Measurements from ENCODE around the gene TOX4.
A peak's percentile ranks its signal among the peaks of the same experiment; 100 is the strongest.

TOX4 gene

GRCh38 chr14:21476925-21477681 is at the start of gene TOX4, which contains the start of gene RAB2B:
Gene TOX4, plus strand, starts transcription at chr14:21477195. Its CDS starts 84 bp downstream, at chr14:21477279.
Gene RAB2B, minus strand, starts transcription at chr14:21476959. Its CDS starts 87 bp downstream, at chr14:21476872.
- TF ChIP-seq CTCF (IDR thresholded peaks at IDR 0.05): peak; percentile 88
- Mint-ChIP-seq H3K27me3 (ENCODE audit: low read depth, poor library complexity) (no peaks in the 10 kb centered on the region), H3K4me3 (peak within 1 kb of the TSS; percentile 99), H3K36me3 (ENCODE audit: low read depth) (peaks cover 34% of the 10 kb centered on the region), H3K27ac (peak within 1 kb of the TSS; percentile 99), H3K9me3 (no peaks in the 10 kb centered on the region), H3K4me1 (peaks cover 30% of the 10 kb centered on the region)
- peak; percentile 95 for DNase-seq

- H3K27me3 Mint-ChIP-seq (ENCODE audit: low read depth, poor library complexity): peaks cover 4% of the 10 kb centered on the region
- H3K9me3 Mint-ChIP-seq: no peaks in the 10 kb centered on the region
- no peak overlapping the region for H3K4me3 Mint-ChIP-seq
- H3K36me3 Mint-ChIP-seq (ENCODE audit: low read depth): peaks cover 73% of the 10 kb centered on the region
- H3K27ac Mint-ChIP-seq: no peak overlapping the region
- DNase-seq: no peak
- TF ChIP-seq CTCF (IDR thresholded peaks at IDR 0.05): no peak
- H3K4me1 Mint-ChIP-seq: no peaks in the 10 kb centered on the region
Observed at GRCh38 chr14:21428930-21429329, 48.1 kb upstream of the TOX4 start.

- Mint-ChIP-seq H3K4me1 (peaks cover 14% of the 10 kb centered on the region), H3K36me3 (ENCODE audit: low read depth) (peaks cover 65% of the 10 kb centered on the region), H3K9me3 (no peaks in the 10 kb centered on the region), H3K4me3 (no peak overlapping the region), H3K27ac (no peak overlapping the region), H3K27me3 (ENCODE audit: low read depth, poor library complexity) (peaks cover 4% of the 10 kb centered on the region)
- no peak for TF ChIP-seq CTCF (IDR thresholded peaks at IDR 0.05)
- no peak for DNase-seq
Observed at GRCh38 chr14:21431126-21431525, 45.9 kb upstream of the TOX4 start.

GRCh38 chr14:21436567-21437062 is 40.4 kb upstream of the TOX4 start:
- Mint-ChIP-seq H3K4me3 (peak overlapping the region; percentile 94), H3K4me1 (peaks cover 36% of the 10 kb centered on the region), H3K27me3 (ENCODE audit: low read depth, poor library complexity) (no peaks in the 10 kb centered on the region), H3K27ac (no peak overlapping the region), H3K9me3 (no peaks in the 10 kb centered on the region), H3K36me3 (ENCODE audit: low read depth) (peaks cover 34% of the 10 kb centered on the region)
- DNase-seq: no peak
- TF ChIP-seq CTCF (IDR thresholded peaks at IDR 0.05): no peak

- TF ChIP-seq CTCF (IDR thresholded peaks at IDR 0.05): no peak
- DNase-seq: peak; percentile 99
- peaks cover 39% of the 10 kb centered on the region for H3K36me3 Mint-ChIP-seq (ENCODE audit: low read depth)
- H3K9me3 Mint-ChIP-seq: no peaks in the 10 kb centered on the region
- peak overlapping the region; percentile 99 for H3K27ac Mint-ChIP-seq
- no peaks in the 10 kb centered on the region for H3K27me3 Mint-ChIP-seq (ENCODE audit: low read depth, poor library complexity)
- peaks cover 36% of the 10 kb centered on the region for H3K4me1 Mint-ChIP-seq
- H3K4me3 Mint-ChIP-seq: peak overlapping the region; percentile 94
Observed at GRCh38 chr14:21437063-21437901, 39.7 kb upstream of the TOX4 start.

Data from nephron progenitor cell (in vitro differentiated cells).